NCI-H146 treated with DMSO at 0.1 percent for 48 hours (cell line): ENCODE data around the gene UBE2L3.
"Not testable (repeated sequence)": the region's sequence is repeated elsewhere in the genome, so short reads cannot be mapped to it uniquely, and the experiment has no call there.

ENCODE experiments used
- DNase-seq: peaks from one replicate; lab custom pipeline; 2025; ENCODE audit not compliant: unreplicated experiment; lab: John Stamatoyannopoulos, UW

UBE2L3 gene

GRCh38 chr22:21570398-21570797 is 2.9 kb downstream of the UBE2L3 start:
- no peak for DNase-seq

GRCh38 chr22:21571679-21572078 is 4.2 kb downstream of the UBE2L3 start:
- DNase-seq = no peak

GRCh38 chr22:21573293-21573734 is 5.8 kb downstream of the UBE2L3 start:
- no peak for DNase-seq

- no peak for DNase-seq
These were observed 6.4 kb downstream of the UBE2L3 start for GRCh38 chr22:21573750-21574494.

- no peak for DNase-seq
These were observed 11.9 kb downstream of the UBE2L3 start for GRCh38 chr22:21579474-21579851.

GRCh38 chr22:21580623-21581007 is 13.1 kb downstream of the UBE2L3 start:
- DNase-seq = not testable (repeated sequence)

- not testable (repeated sequence) for DNase-seq
These were observed 13.6 kb downstream of the UBE2L3 start for GRCh38 chr22:21581009-21581713.

GRCh38 chr22:21582801-21583740 is 15.6 kb downstream of the UBE2L3 start:
- no peak for DNase-seq

GRCh38 chr22:21585389-21585788 is 17.9 kb downstream of the UBE2L3 start:
- no peak for DNase-seq

GRCh38 chr22:21587803-21588611 is 20.5 kb downstream of the UBE2L3 start:
- DNase-seq = no peak

GRCh38 chr22:21589396-21589795 is 21.9 kb downstream of the UBE2L3 start:
- DNase-seq = no peak

- DNase-seq = no peak
These were observed 23.5 kb downstream of the UBE2L3 start for GRCh38 chr22:21590809-21591641.

- DNase-seq = no peak
These were observed 24.2 kb downstream of the UBE2L3 start for GRCh38 chr22:21591695-21592094.

GRCh38 chr22:21592422-21592821 is 24.9 kb downstream of the UBE2L3 start:
- no peak for DNase-seq

GRCh38 chr22:21593406-21594232 is 26.1 kb downstream of the UBE2L3 start:
- no peak for DNase-seq

GRCh38 chr22:21594865-21595452 is 27.4 kb downstream of the UBE2L3 start:
- DNase-seq = no peak

GRCh38 chr22:21596356-21597135 is 29.0 kb downstream of the UBE2L3 start:
- DNase-seq = not testable (repeated sequence)

GRCh38 chr22:21598302-21598701 is 30.8 kb downstream of the UBE2L3 start:
- no peak for DNase-seq
